GM12875 (cell line): ENCODE measurements around the gene PLA2G4E.

Source experiments
- H3K4me3 ChIP-seq: one replicate; pipeline ENCODE4 v1.5.1; 2011; ENCODE audit warnings: low read depth, low read length, control low read depth
- TF ChIP-seq, protein P1 (sequence below): IDR thresholded peaks from 2 replicates; pipeline ENCODE4 v1.5.1; 2011; ENCODE audit warnings: low read depth, mild to moderate bottlenecking, control low read depth, inconsistent platforms, low read length, moderate library complexity, borderline replicate concordance; ENCODE audit not compliant: insufficient read depth

PLA2G4E gene

DNA sequence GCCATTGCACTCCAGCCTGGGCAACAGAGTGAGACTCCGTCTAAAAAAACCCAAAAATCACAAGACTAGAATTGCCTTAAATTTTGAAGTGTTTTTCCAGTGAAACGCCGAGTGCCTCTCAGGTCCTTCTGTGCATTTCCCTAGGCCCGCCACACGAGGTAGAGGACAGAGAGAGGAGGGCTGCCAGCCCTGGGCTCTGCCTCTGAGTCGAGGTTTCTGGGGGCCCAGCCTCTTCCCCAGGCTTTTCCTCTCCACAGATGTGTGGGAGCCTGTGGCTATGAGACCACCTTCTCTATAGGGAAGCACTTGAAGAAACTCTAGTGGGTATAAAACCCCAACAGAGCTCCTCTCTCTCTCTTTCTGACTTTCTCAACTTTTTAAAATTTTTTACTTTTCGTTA lies 37.6 kb downstream of the PLA2G4E start:
- no peak overlapping the region for H3K4me3 ChIP-seq
- TF ChIP-seq, protein P1, sequence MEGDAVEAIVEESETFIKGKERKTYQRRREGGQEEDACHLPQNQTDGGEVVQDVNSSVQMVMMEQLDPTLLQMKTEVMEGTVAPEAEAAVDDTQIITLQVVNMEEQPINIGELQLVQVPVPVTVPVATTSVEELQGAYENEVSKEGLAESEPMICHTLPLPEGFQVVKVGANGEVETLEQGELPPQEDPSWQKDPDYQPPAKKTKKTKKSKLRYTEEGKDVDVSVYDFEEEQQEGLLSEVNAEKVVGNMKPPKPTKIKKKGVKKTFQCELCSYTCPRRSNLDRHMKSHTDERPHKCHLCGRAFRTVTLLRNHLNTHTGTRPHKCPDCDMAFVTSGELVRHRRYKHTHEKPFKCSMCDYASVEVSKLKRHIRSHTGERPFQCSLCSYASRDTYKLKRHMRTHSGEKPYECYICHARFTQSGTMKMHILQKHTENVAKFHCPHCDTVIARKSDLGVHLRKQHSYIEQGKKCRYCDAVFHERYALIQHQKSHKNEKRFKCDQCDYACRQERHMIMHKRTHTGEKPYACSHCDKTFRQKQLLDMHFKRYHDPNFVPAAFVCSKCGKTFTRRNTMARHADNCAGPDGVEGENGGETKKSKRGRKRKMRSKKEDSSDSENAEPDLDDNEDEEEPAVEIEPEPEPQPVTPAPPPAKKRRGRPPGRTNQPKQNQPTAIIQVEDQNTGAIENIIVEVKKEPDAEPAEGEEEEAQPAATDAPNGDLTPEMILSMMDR = no peak

DNA sequence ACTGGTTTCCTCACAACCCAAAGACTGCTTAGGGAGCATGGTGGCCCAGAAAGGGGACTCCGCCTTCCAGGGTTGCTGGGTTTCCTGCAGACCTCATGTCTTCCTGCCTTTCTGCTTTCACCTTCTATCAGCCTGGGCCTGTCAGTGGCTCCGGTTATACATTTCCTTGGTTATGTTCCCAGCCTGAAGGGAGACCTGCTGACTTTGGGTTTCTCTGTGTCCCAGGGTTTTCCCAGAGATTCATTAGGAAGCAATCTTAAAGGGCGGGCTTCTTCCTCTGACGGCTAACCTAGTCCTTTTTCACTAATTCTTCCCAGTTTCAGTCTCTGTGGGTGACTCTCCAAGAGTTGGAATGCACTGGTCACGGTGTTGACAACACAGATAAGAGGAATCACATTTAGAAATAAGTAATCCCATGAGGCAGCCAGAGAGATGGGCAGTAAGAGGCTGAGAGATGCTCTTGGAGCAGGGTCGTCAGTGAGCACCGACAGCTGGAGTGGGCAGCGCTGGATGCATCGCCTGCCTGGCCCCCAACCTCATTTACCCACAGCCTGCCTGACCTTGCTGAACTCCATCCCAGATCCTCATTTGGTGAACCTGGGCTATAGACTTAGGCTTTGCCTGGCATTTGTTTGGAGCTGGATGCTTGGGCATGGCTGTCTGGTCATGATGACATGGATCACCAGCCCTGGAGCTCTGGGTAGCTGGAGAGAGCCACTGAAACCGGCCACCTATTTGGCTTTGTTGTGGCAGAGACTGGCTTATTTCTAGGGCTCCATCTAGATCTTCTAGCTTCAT lies 38.5 kb downstream of the PLA2G4E start:
- no peak overlapping the region for H3K4me3 ChIP-seq
- TF ChIP-seq, protein P1 = no peak

DNA sequence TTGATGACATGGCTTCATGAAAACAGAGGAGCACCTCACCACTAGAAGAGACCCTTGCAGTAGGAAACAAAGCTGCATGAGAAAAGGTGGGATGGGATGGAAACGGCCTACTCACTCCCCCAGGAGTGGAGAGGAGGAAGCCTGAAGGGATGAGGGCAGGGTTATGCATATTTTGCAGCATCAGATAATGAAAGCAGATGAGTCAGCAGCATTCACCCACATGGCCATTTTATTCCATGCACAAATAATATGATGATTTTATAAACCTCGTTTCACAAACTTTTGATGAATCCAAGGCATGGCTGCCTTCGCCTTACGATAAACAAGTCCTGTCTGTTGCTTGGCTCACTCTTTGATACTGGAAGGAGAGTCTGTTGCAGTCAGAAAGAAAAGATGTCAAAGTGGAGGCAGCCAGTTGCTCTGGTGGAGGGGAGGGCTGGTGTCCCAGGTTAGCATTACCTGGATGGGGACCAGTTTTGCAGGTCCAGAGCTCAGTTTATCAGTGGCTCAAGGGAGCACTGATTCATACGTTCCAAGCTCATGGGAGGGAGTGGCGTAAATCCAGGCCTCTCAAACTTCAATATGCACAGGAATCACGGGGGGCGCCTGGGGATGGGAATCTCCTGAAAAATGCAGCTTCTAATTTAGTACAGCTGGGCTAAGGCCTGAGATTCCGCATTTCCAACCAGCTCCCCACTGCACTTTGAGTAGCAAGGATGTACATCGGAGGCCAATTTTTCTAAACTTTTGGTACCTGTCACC lies 39.3 kb downstream of the PLA2G4E start:
- TF ChIP-seq, protein P1 = no peak
- H3K4me3 ChIP-seq = no peak overlapping the region

DNA sequence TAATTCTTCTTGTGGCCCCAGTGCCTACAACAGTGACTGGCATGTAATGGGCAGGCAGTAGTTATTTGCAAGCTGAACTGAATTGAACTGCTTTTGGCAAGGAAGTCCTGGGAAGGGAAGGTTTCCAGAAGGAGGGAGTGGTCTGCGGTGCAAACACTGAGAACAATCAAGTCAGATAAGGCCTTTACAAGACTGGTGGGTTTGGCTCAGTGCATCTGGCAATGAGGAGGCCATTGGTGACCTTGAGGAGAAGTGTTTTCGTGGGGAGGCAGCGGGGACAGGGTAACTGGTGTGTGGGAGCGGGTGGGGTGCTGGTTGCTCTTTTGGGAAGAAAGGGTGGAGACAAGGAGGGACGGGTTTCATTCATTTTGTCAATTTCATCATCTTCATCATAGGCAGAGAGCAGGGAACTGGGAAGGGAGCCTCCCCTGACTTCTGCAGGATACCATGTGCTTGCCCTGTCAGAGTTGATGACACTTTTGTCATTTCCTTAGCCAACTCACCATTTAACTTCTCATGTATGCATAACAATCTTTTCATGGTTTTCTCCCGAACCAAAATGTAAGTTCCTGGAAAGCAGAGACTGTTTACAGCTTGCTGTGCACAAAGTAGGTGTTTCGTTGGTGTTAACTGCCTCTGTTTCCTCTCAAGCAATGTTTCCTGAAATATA lies 40.1 kb downstream of the PLA2G4E start:
- TF ChIP-seq, protein P1 = no peak
- no peak overlapping the region for H3K4me3 ChIP-seq

DNA sequence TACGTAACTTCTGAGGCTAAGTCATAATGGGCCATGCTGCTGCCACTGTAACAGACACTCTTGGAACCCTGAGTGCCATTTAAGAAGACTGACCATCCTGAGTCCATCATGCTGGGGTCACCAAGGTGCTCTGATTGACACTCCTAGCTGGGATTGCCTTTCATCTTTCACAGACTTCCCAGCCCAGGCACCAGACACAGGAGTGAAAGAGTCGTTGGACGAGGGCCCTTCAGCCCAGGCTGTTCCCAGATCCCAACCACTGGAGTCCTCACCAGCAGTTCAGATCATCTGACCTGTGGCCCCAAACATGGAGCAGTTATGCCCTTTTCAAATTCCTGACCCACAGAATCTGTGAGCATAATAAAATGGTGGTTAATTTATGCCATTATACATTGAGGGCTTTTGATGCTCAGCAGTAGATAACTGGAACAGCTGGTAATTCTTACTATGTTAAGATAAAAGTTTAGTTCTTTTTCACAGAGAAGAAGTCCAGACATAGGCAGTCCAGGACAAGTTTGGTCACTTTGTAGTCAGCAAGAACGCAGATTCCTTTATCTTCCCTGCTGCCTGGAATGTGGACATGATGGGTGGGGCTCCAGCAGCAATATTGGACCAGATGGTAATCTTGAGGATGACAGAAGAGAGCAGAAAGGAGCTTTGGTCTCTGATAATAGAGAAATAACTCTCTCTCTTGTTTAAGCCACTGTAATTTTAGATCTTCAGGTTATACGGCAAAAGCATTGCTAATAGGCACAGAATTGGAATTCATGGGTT lies 41.2 kb downstream of the PLA2G4E start:
- TF ChIP-seq, protein P1 = no peak

DNA sequence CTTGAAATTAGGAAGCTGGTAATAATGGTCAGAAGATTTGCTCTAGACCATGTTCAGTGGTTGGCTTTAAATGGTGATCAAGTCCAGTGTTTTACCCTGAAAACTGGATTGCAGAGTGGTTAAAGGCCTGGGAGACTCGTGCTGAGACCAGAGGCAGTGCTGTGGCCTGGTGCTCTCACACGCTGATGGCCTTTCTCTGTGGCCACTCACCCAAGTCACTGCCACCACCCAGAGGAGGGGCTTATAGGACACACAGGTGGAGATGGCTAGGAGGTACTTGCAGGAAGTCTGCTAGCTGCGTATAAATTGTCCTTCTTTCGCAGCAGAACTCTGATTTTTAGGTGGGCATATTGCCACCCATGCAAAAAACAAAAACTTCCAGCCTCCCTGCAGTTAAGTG lies 42.3 kb downstream of the PLA2G4E start:
- TF ChIP-seq, protein P1 = no peak
- no peak overlapping the region for H3K4me3 ChIP-seq

More for the DNA sequence above, 41.2 kb downstream of the PLA2G4E start:
- H3K4me3 ChIP-seq = no peak overlapping the region
